HEK293T (cell line): ENCODE measurements around the gene ZACN.
"Not testable (repeated sequence)": the region's sequence is repeated elsewhere in the genome, so short reads cannot be mapped to it uniquely, and the experiment has no call there.

Experiments
- CTCF ChIA-PET: fragments of 350-600 bp; formaldehyde crosslinking; extraction: SDS; loops from one replicate; lab custom pipeline; 2021; ENCODE audit warnings: antibody characterized with exemption, inconsistent platforms; lab: Yijun Ruan, JAX
- POLR2A ChIA-PET: fragments of 350-600 bp; formaldehyde crosslinking; extraction: SDS; loops from one replicate; lab custom pipeline; 2020; ENCODE audit warnings: antibody characterized with exemption, inconsistent platforms; lab: Yijun Ruan, JAX
- DNase-seq: peaks from one replicate; pipeline ENCODE4 v3.0.0; 2012; ENCODE audit warnings: mixed read lengths; ENCODE audit errors: extremely low spot score
- ARNT ChIP-seq: fragments of 450-650 bp; IDR thresholded peaks from 2 replicates; pipeline ENCODE4 v1.6.1; 2017; ENCODE audit warnings: mild to moderate bottlenecking
- BHLHE40 ChIP-seq: fragments of 450-650 bp; IDR thresholded peaks from 2 replicates; pipeline ENCODE4 v1.6.1; 2016; ENCODE audit warnings: mild to moderate bottlenecking, moderate library complexity, borderline replicate concordance
- CTBP1 ChIP-seq: fragments of 450-650 bp; IDR thresholded peaks from 2 replicates; pipeline ENCODE4 v1.6.1; 2016; ENCODE audit warnings: borderline replicate concordance
- ELF4 ChIP-seq: fragments of 450-650 bp; IDR thresholded peaks from 2 replicates; pipeline ENCODE4 v1.6.1; 2017; ENCODE audit warnings: antibody characterized with exemption
- FOXA1 ChIP-seq: fragments of 450-650 bp; IDR thresholded peaks from 2 replicates; pipeline ENCODE4 v1.6.1; 2016; ENCODE audit warnings: mild to moderate bottlenecking
- FOXK2 ChIP-seq: fragments of 450-650 bp; IDR thresholded peaks from 2 replicates; pipeline ENCODE4 v1.6.1; 2016; ENCODE audit warnings: mild to moderate bottlenecking
- FOXM1 ChIP-seq: fragments of 450-650 bp; IDR thresholded peaks from 2 replicates; pipeline ENCODE4 v1.6.1; 2017; ENCODE audit warnings: mild to moderate bottlenecking, borderline replicate concordance
- HDGF ChIP-seq: fragments of 450-650 bp; IDR thresholded peaks from 2 replicates; pipeline ENCODE4 v1.6.1; 2017; ENCODE audit warnings: antibody characterized with exemption, borderline replicate concordance
- L3MBTL2 ChIP-seq: fragments of 450-650 bp; conservative IDR thresholded peaks from 2 replicates; pipeline ENCODE4 v1.6.1; 2016; ENCODE audit warnings: mild to moderate bottlenecking
- LEF1 ChIP-seq: fragments of 450-650 bp; IDR thresholded peaks from 2 replicates; pipeline ENCODE4 v1.6.1; 2017; ENCODE audit warnings: mild to moderate bottlenecking, borderline replicate concordance
- NFRKB ChIP-seq: fragments of 450-650 bp; IDR thresholded peaks from 2 replicates; pipeline ENCODE4 v1.6.1; 2016; ENCODE audit warnings: mild to moderate bottlenecking, moderate library complexity
- PKNOX1 ChIP-seq: fragments of 450-650 bp; IDR thresholded peaks from 2 replicates; pipeline ENCODE4 v1.6.1; 2016
- SP1 ChIP-seq: fragments of 450-650 bp; IDR thresholded peaks from 2 replicates; pipeline ENCODE4 v1.6.1; 2017
- SUZ12 ChIP-seq: fragments of 450-650 bp; IDR thresholded peaks from 2 replicates; pipeline ENCODE4 v1.6.1; 2016; ENCODE audit warnings: mild to moderate bottlenecking
- TARDBP ChIP-seq: fragments of 450-650 bp; IDR thresholded peaks from 2 replicates; pipeline ENCODE4 v1.6.1; 2016
- ZNF384 ChIP-seq: fragments of 450-650 bp; IDR thresholded peaks from 2 replicates; pipeline ENCODE4 v1.6.1; 2016

ZACN gene

GRCh38 chr17:76054112-76054476 is 24.9 kb upstream of the ZACN start:
- POLR2A ChIA-PET: interaction anchor here (1.3 to 1.8 kb wide), 2 partner anchors 18 to 26 kb away, joined by 3 to 11 read pairs; partner anchors contain the start of gene SRP68

GRCh38 chr17:76056882-76057281 is 22.1 kb upstream of the ZACN start:
- DNase-seq: no peak
- ChIA-PET CTCF (interaction anchor here (1.0 kb wide), 1 partner anchor 42 kb away, joined by 4 read pairs; no protein-coding TSS in a partner anchor), POLR2A (no interaction called here)
- TF ChIP-seq BHLHE40: no peak
- no peak for TF ChIP-seq L3MBTL2
- no peak for TF ChIP-seq FOXM1
- TF ChIP-seq FOXA1: no peak
- TF ChIP-seq SP1: no peak

More at GRCh38 chr17:76054112-76054476, 24.9 kb upstream of the ZACN start:
- CTCF ChIA-PET: no interaction called here
- DNase-seq: no peak
- no peak for TF ChIP-seq L3MBTL2
- TF ChIP-seq SP1: no peak
- TF ChIP-seq LEF1: no peak
- no peak for TF ChIP-seq TARDBP
- TF ChIP-seq SUZ12: no peak
- no peak for TF ChIP-seq NFRKB
- TF ChIP-seq PKNOX1: no peak

GRCh38 chr17:76058264-76058663 is 20.7 kb upstream of the ZACN start:
- CTCF ChIA-PET, DNase-seq: not testable (repeated sequence)
- POLR2A ChIA-PET: interaction anchor here (0.9 kb wide), 1 partner anchor 14 kb away, joined by 3 read pairs; the partner anchor contains the start of gene SRP68

GRCh38 chr17:76063875-76064546 is 15.0 kb upstream of the ZACN start:
- ChIA-PET CTCF (interaction anchor here (0.6 kb wide), 1 partner anchor 226 kb away, joined by 3 read pairs; no protein-coding TSS in a partner anchor), POLR2A (interaction anchor here (0.8 to 2.1 kb wide), 3 partner anchors 8 to 284 kb away, joined by 3 to 9 read pairs (median 4); partner anchors contain the start of gene SRP68)
- no peak for TF ChIP-seq TARDBP
- TF ChIP-seq SP1: no peak
- TF ChIP-seq ELF4: no peak
- no peak for TF ChIP-seq LEF1
- TF ChIP-seq ARNT: no peak
- no peak for TF ChIP-seq CTBP1
- no peak for TF ChIP-seq SUZ12
- no peak for TF ChIP-seq L3MBTL2
- TF ChIP-seq NFRKB: no peak

GRCh38 chr17:76065775-76066174 is 13.2 kb upstream of the ZACN start:
- no peak for DNase-seq
- ChIA-PET POLR2A (interaction anchor here (1.4 kb wide), 1 partner anchor 286 kb away, joined by 4 read pairs; no protein-coding TSS in a partner anchor), CTCF (no interaction called here)
- TF ChIP-seq BHLHE40 (no peak), LEF1 (no peak), TARDBP (no peak), NFRKB (no peak), ZNF384 (no peak), HDGF (no peak), FOXK2 (no peak), FOXM1 (no peak), L3MBTL2 (no peak)

More at GRCh38 chr17:76063875-76064546, 15.0 kb upstream of the ZACN start:
- no peak for DNase-seq

GRCh38 chr17:76071531-76072147 is 7.3 kb upstream of the ZACN start:
- POLR2A ChIA-PET: interaction anchor here (0.5 to 2.1 kb wide), 13 partner anchors 8 to 203 kb away, joined by 3 to 12 read pairs (median 6); partner anchors contain the start of gene EXOC7
- CTCF ChIA-PET: no interaction called here
- no peak for DNase-seq
- no peak for TF ChIP-seq ELF4
- TF ChIP-seq SP1: no peak
- TF ChIP-seq BHLHE40: no peak
- TF ChIP-seq TARDBP: no peak
- no peak for TF ChIP-seq PKNOX1
- no peak for TF ChIP-seq SUZ12
- no peak for TF ChIP-seq FOXA1
- TF ChIP-seq CTBP1: no peak
- no peak for TF ChIP-seq ZNF384
- TF ChIP-seq FOXK2: no peak
- no peak for TF ChIP-seq ARNT
- TF ChIP-seq FOXM1: no peak
- no peak for TF ChIP-seq NFRKB

- TF ChIP-seq LEF1 (no peak), HDGF (0 out of 2 replicates have a peak, but pooled peaks have one; percentile 35), FOXM1 (no peak), ELF4 (0 out of 2 replicates have a peak, but pooled peaks have one; percentile 11), NFRKB (peak; percentile 83), ZNF384 (no peak), FOXK2 (no peak), SP1 (no peak), CTBP1 (no peak), BHLHE40 (no peak), SUZ12 (no peak), TARDBP (no peak), PKNOX1 (no peak), L3MBTL2 (peak; percentile 88), FOXA1 (no peak), ARNT (no peak)
- ChIA-PET CTCF (no interaction called here), POLR2A (interaction anchor here (0.5 to 2.1 kb wide), 13 partner anchors 8 to 202 kb away, joined by 3 to 12 read pairs (median 6); partner anchors contain the start of gene EXOC7)
- peak; percentile 98 for DNase-seq
Measured at GRCh38 chr17:76072148-76072858, 6.7 kb upstream of the ZACN start, which contains the start of gene SRP68. TSS of gene SRP68 (minus strand) at chr17:76072517. CDS start at chr17:76072491, 26 bp downstream.
